Daoy (cell line): ENCODE measurements around the gene NUFIP2. TPM values are rescaled to one million over a fixed set of nuclear protein-coding genes. Genes with fewer than 3 reads are reported as not detected.
"Not testable (repeated sequence)": the region's sequence is repeated elsewhere in the genome, so short reads cannot be mapped to it uniquely, and the experiment has no call there.

Experiments used
- DNase-seq: peaks from one replicate; pipeline ENCODE4 v3.0.0-alpha.2; 2015; ENCODE audit warnings: low read depth
- total RNA-seq: library from RNA; depleted of rRNA; stranded (reverse); fragments of >200 nt; shearing (Covaris generic); gene quantifications from 2 replicates; pipeline ENCODE4 v1.2.3, GENCODE V29; 2014; rRNA removed

NUFIP2 gene
- total RNA-seq = 18.6 and 23.8 TPM in 2 replicates

DNA sequence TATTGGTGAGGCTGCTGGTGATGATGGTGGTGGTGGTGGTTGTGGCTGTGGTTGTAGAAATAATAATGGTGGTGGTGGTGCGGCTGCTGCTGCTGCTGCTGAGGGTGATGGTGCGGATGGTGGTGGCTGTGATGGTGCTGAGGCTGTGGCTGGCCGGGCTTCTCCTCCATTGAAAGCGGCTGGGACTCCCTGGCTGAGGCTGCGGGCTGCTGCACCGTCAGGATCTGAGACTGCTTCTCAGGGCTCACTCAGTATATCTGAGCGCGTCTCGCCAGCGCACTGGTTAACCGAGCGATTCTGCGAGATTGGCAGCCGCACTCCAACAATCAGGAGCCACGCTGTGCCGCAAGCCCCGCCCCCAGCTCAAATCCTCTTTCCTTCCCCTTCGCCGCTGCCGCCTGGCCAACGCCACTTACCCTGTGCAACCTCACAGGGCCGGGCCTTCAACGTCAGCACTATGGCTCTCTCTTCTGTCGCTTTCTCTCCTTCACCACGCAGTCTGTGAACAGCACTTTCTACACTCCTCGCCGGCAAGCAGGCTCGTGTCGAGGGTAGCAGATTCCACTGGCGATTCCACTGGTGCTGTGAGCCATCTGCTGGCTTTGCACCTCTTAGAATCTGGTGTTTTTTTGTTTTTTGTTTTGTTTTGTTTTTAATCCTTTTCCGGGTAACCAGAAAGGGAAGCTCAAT lies at the start of gene NUFIP2:
NUFIP2 (minus strand) TSS at position 259 of the 690 bp plus-strand sequence; CDS start at position 170, 89 bp downstream.
- peak; percentile 99 for DNase-seq

- no peak for DNase-seq
These were observed 48.3 kb upstream of the NUFIP2 start for GRCh38 chr17:29342158-29342765.

DNA sequence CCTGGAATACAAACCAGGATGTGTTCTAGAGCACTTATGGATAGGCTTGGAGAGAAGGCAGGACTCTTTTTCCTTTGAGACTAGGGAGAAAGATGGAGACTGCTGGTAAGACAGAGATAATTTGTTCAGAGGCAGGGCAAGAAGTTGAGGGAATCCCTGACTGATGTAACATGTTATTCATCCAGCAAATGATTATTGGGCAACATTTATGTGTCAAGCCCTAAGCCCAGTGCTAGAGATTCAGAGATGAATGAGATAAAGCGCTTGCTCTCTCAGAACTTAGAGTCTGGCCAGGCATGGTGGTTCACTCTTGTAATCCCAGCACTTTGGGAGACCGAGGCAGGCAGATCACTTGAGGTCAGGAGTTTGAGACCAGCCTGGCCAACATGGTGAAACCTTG lies 47.8 kb upstream of the NUFIP2 start:
- DNase-seq = no peak

DNA sequence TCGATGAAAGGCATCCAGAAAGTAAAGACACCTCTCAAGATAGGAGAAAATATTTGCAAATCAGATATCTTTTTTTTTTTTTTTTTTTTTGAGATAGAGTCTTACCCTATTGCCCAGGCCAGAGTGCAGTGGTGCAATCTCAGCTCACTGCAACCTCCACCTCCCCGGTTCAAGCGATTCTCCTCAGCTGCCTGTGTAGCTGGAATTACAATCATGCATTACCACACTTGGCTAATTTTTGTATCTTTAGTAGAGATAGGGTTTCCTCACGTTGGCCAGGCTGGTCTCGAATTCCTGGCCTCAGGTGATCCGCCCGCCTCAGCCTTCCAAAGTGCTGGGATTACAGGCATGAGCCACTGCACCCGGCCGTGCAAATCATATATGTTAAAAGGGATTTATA lies 45.1 kb upstream of the NUFIP2 start:
- not testable (repeated sequence) for DNase-seq

DNA sequence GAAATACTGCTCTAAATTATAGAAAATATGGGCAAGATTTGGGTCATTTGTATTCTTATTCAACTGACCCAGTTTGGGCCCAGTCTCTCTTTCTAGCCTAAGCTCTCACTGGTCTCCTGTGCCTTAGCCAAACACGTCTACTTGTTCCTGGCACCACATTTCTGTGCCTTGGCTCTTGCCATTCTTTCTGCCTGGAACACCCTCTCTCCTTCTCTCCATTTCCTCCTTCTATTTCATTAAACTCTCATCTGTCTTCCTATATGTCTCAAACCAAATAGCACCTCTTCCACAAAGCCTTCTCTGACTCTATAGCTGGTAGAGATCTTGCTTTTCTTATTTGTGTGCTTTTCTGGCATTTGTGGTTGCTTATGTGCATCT lies 37.7 kb upstream of the NUFIP2 start:
- DNase-seq = no peak

DNA sequence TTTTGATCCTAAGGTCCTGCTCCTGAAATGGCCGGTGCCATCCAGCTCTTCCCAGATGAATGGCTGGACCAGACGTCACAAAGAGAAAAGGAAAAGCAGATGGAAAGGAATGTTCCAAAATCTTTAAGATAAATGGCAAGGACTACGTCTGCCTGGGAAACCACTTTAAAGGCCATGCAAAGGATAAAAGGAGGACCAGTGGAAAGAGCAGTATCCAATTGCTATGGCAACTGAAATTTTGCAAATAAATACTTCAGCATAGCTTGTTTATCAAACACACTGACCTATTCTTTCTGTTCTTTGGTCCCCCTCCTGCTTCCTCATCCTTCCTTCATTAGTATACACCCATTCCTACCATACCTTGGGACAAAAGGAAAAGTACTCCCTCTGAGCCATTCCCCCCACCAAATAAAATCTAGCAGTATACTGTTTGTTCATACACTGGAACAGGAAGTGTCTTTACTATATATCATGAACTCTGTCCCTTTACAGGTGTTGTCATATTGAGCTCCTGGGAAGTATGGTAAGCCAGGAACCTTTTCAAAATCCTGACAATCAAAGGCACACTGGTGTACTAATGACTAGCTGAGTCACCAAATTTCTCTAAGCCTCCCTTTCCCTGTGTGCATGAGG lies 37.2 kb upstream of the NUFIP2 start:
- DNase-seq = no peak

- DNase-seq = no peak
These were observed 33.5 kb upstream of the NUFIP2 start for GRCh38 chr17:29327412-29327811.

- peak; percentile 4 for DNase-seq
These were observed 32.3 kb upstream of the NUFIP2 start for GRCh38 chr17:29326023-29326813.

- no peak for DNase-seq
These were observed 28.4 kb upstream of the NUFIP2 start for GRCh38 chr17:29322363-29322762.

DNA sequence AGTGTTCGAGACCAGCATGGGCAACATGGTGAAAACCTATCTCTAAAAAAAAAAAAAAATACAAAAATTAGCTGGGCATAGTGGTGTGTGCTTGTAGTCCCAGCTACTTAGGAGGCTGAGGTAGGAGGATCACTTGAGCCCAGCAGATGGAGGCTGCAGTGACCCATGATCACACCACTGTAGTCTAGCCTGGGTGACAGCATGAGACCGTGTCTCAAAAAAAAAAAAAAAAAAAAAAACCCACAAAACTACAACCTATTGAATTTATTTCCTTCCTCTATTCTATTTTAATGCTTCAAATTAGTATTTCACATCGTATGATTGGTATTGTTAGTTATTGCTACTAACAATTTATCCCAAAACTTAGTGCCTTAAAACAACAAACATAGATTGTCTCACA lies 9.4 kb upstream of the NUFIP2 start:
- no peak for DNase-seq

DNA sequence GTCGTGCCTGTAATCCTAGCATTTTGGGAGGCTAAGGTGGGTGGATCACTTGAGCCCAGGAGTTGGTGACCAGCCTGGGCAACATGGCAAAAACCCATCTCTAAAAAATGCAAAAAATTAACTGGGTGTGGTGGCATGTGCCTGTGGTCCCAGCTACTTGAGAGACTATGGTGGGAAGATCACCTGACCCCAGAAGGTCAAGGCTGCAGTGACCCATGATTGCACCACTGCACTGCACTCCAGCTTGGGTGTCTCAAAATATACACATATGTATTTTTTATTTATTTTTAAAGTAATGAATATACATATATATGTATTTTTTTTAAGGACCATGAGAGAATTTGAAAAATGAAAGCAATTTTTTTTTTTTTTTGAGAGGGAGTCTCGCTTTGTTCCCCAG lies 5.1 kb upstream of the NUFIP2 start:
- no peak for DNase-seq

- DNase-seq = no peak
These were observed 1.5 kb upstream of the NUFIP2 start for GRCh38 chr17:29295420-29295819.

GRCh38 chr17:29294580-29294900 lies 592 bp upstream of the NUFIP2 start:
- no peak for DNase-seq

GRCh38 chr17:29292992-29293889 lies 707 bp downstream of the NUFIP2 start:
- peak; percentile 73 for DNase-seq

DNA sequence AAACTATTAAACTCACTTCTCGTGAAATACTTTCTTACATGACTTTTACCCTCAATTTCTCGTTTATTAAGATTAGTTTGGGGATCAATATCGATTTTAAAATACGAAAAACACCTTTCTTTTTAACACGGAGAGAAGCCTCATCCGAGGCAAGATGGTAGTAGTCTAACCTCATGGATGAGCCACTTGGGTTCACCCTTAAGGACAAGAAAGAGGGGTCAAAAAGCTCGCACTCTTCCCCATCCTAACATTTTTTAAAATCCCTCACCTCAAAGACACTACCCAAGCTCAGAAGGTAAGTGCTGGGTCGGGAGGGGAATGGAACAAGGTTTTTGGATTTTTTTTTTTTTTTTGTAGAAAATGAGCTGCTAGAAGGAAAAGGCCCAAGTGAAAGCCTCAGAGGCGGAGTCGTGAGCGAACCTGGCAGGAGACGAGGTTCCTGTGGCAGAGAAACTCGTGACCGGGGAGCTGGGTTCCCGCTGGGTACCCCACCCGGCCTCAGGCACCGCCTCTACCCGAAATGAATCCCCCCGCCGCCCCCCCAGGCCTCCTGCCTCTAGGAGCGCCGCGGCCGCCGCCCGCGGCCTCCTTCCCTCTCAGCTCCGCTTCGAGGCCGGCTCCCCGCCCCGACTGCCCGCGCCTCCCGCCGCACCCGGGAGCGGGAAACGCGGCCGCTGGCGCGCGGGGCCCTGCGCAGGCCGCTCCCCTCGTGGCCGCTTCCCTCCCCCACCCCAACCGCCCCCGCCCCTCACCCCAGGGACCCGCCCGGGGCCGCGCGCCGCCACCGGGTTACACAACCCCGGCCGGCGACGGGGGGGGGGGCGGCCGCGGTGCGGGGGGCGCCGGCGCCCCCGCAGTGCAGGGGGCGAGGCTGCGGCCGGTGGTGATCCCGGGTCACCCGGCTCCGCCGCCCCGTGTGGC lies 1.6 kb downstream of the NUFIP2 start:
- DNase-seq = peak; percentile 52

DNA sequence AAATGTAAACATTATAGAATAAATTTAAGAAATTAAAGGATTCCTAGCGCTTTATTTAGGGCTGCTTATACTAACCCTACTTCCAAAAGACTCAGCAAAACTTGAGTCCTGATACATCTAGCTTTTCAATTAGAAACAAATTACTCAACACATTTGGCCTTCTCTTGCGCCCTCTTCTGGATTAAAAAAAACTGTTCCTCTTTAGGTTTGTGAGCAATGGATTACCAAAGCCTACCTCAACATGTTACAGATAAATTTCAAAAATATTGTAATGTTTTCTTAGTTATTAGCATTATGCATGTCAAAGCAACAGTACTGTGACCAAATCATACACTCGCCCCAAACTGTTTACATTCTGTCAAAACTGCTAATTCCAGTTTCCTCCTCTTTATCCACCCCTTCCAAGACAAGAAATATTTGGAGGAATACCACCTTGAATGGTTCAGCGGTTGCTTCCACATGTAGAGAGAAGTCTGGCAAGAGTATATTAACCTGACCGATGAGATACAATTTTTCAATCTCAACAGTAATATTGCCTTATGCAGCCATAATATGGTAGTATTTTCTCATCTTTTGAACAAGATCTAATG lies 2.7 kb downstream of the NUFIP2 start:
- DNase-seq = peak; percentile 48

DNA sequence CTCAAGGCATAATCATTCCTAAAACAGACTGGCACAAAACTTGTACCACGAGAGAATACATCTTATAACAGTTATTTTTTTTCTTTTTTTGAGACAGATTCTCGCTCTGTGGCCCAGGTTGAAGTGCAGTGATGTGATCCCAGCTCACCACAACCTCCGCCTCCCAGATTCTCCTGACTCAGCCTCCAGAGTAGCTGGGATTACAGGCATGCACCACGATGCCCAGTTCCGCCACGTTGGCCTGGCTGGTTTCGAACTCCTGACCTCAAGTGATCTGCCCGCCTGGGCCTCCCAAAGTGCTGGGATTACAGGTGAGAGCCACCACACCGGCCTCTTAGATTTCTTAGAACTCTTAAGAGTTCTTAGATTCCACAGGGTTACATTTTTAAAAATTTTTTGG lies 4.1 kb downstream of the NUFIP2 start:
- no peak for DNase-seq

DNA sequence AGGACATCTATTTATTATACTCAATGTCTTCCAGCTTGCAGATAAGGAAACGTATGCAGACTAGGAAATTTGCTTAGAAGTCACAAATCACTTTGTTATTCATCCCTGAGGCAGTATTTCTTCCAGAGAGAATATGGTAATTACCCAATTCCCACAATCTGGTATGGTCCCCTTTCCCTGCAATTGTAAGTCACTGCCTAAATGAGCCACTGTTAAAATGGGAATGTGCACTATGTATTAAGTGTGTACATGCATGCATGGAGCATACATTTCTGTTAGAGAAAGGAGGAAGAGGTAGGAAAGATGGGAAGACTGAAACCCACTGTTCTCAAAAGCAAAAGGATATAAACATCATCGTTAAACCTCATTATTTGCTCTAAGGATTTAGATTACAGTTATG lies 10.0 kb downstream of the NUFIP2 start:
- DNase-seq = no peak

- DNase-seq = no peak
These were observed 10.5 kb downstream of the NUFIP2 start for GRCh38 chr17:29283496-29283895.
